ENCODE measurements around the gene MTRF1L.

DNA sequence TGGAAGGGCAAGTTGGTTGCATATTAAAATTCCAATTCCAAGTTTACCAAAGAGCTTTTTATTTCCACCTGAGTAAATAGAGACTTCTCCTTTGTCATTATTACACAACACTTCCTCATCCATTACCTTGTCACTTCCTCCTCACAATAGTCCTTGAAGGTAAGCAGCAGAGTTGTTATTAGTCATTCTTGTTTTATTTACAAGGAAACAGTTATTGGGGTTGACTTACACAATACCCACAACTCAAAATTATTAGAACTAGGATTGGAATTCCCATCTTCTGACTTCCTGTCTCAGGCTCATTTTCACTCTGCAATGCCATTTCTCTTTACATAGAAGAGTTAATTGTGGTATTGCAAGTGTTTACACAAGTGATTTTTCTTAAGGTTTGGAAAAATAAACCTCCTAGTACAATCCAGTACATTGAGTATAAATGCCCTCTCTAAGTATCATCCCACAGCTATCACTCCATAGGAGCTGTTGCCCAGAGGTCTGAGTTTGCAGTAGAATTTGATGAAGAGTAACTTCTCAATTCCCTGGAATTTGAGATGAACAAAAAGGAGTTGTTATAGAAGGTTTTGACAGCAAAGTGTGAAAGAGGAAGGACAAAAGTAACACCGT lies 28.9 kb upstream of the MTRF1L start:
- no peak for TF ChIP-seq POLR2A (IDR thresholded peaks at IDR 0.05; ENCODE audit: low read length)
- TF ChIP-seq GATA1 (IDR thresholded peaks at IDR 0.05; ENCODE audit: low read depth, low read length): no peak

Measured in erythroblast (primary cell).